GM12878 (cell line): ENCODE data around the gene CUTA. TPM values are rescaled to one million over a fixed set of nuclear protein-coding genes. Genes with fewer than 3 reads are reported as not detected.

Experiments
- ATAC-seq: fragments of 200-7000 bp; cut with Tn5 transposase; 3 replicates; pipeline ENCODE4 v1.9.1; 2020; ENCODE audit warnings: mild to moderate bottlenecking, moderate library complexity
- BruUV-seq: library from RNA; stranded (reverse); fragments of 400-500 nt; replicated peaks from 2 replicates; lab custom pipeline; 2021; lab: Mats Ljungman, UMichigan
- CTCF ChIA-PET: fragments of 300-600 bp; sonication (Branson Sonifier 250); formaldehyde crosslinking; extraction: SDS; loops from one replicate; lab custom pipeline; 2021; ENCODE audit warnings: inconsistent platforms; lab: Yijun Ruan, JAX
- POLR2A ChIA-PET: fragments of 350-600 bp; formaldehyde crosslinking; extraction: SDS; loops from one replicate; lab custom pipeline; 2021; ENCODE audit warnings: inconsistent platforms; lab: Charles Lee
- RAD21 ChIA-PET: fragments of 300-600 bp; sonication (Branson Sonifier 250); formaldehyde crosslinking; loops from one replicate; lab custom pipeline; 2023; ENCODE audit warnings: antibody characterized with exemption; ENCODE audit not compliant: unreplicated experiment; lab: Charles Lee
- SMC1A ChIA-PET: fragments of 300-600 bp; sonication (Branson Sonifier 250); formaldehyde crosslinking; loops from one replicate; lab custom pipeline; 2023; ENCODE audit not compliant: unreplicated experiment, uncharacterized antibody; lab: Charles Lee
- DNase-seq: peaks from one replicate; pipeline ENCODE4 v3.0.0-alpha.2; 2011; ENCODE audit warnings: low read depth, low spot score
- FAIRE-seq: peaks from 3 replicates; lab custom pipeline; 2011; peaks lifted over from hg19 to GRCh38; lab: Jason Lieb, UNC
- H2AFZ ChIP-seq: 2 replicates; pipeline ENCODE4 v1.6.0; 2011; ENCODE audit warnings: low read depth, low read length, control low read depth; ENCODE audit not compliant: control insufficient read depth
- H3K27ac ChIP-seq: 2 replicates; pipeline ENCODE4 v1.5.1; 2011; ENCODE audit warnings: control low read depth; ENCODE audit not compliant: control insufficient read depth, insufficient read depth
- H3K27me3 ChIP-seq, 2 experiments: replicated peaks in 1 of 2; 2 replicates each; pipeline versions ENCODE4 v1.6.0 to v1.6.1; 2011; ENCODE audit warnings: low read length in 1 of 2; ENCODE audit not compliant: control insufficient read depth in 2 of 2, insufficient read depth in 2 of 2
- H3K36me3 ChIP-seq, 2 experiments: 2 replicates each; pipeline ENCODE4 v1.5.1; 2011; ENCODE audit warnings: low read length in 1 of 2; ENCODE audit not compliant: control insufficient read depth in 2 of 2, insufficient read depth in 2 of 2
- H3K4me1 ChIP-seq: 2 replicates; pipeline ENCODE4 v1.6.1; 2011; ENCODE audit warnings: mild to moderate bottlenecking, low read length, moderate library complexity, mixed read lengths; ENCODE audit not compliant: control insufficient read depth, insufficient read depth
- H3K4me2 ChIP-seq: 2 replicates; pipeline ENCODE4 v1.6.0; 2011; ENCODE audit warnings: control low read depth; ENCODE audit not compliant: control insufficient read depth, insufficient read depth
- H3K4me3 ChIP-seq: fragments of 200-600 bp; sonication (generic); 2 replicates; pipeline ENCODE4 v1.5.1; 2016
- H3K79me2 ChIP-seq: 2 replicates; pipeline ENCODE4 v1.6.0; 2011; ENCODE audit warnings: low read length; ENCODE audit not compliant: control insufficient read depth, insufficient read depth
- H3K9ac ChIP-seq: 2 replicates; pipeline ENCODE4 v1.8.0; 2011; ENCODE audit warnings: low read length, control low read depth, mixed read lengths; ENCODE audit not compliant: control insufficient read depth, insufficient read depth
- H3K9me3 ChIP-seq: replicated peaks from 3 replicates; pipeline ENCODE4 v1.5.1; 2011; ENCODE audit warnings: mild to moderate bottlenecking, low read length; ENCODE audit not compliant: control insufficient read depth, insufficient read depth
- H4K20me1 ChIP-seq: 2 replicates; pipeline ENCODE4 v1.6.0; 2011; ENCODE audit not compliant: control insufficient read depth, insufficient read depth
- E2F8 ChIP-seq: fragments of 450-650 bp; IDR thresholded peaks from 2 replicates; pipeline ENCODE4 v1.6.1; 2018; ENCODE audit warnings: mild to moderate bottlenecking, low read depth, moderate library complexity; ENCODE audit not compliant: partially characterized antibody
- EED ChIP-seq: sonication (generic); IDR thresholded peaks from 2 replicates; pipeline ENCODE4 v1.6.1; 2016; ENCODE audit warnings: antibody characterized with exemption, low read depth
- MEF2A ChIP-seq: IDR thresholded peaks from 2 replicates; pipeline ENCODE4 v1.6.1; 2011; ENCODE audit warnings: low read depth, mild to moderate bottlenecking, low read length, moderate library complexity; ENCODE audit not compliant: insufficient read depth
- MLLT1 ChIP-seq: fragments of 450-650 bp; IDR thresholded peaks from 2 replicates; pipeline ENCODE4 v1.6.1; 2016; ENCODE audit warnings: mild to moderate bottlenecking
- NKRF ChIP-seq: fragments of 450-650 bp; conservative IDR thresholded peaks from 2 replicates; pipeline ENCODE4 v1.6.1; 2017; ENCODE audit warnings: mild to moderate bottlenecking, moderate library complexity
- POU2F2 ChIP-seq: IDR thresholded peaks from 3 replicates; pipeline ENCODE4 v1.6.1; 2011; ENCODE audit warnings: low read depth, mild to moderate bottlenecking, low read length, borderline replicate concordance
- RAD21 ChIP-seq: IDR thresholded peaks from 2 replicates; pipeline ENCODE4 v1.6.1; 2011; ENCODE audit warnings: mild to moderate bottlenecking, low read depth, low read length, moderate library complexity; ENCODE audit not compliant: insufficient read depth
- RELB ChIP-seq: fragments of 450-650 bp; IDR thresholded peaks from 2 replicates; pipeline ENCODE4 v1.6.1; 2017; ENCODE audit warnings: low read depth, mild to moderate bottlenecking, moderate library complexity
- RFX5 ChIP-seq: IDR thresholded peaks from 2 replicates; pipeline ENCODE4 v1.6.1; 2011; ENCODE audit warnings: low read depth, low read length, improper control_type of control experiment
- RUNX3 ChIP-seq: IDR thresholded peaks from 2 replicates; pipeline ENCODE4 v1.6.1; 2012; ENCODE audit warnings: low read length, inconsistent platforms
- SMAD5 ChIP-seq: IDR thresholded peaks from 2 replicates; pipeline ENCODE4 v1.6.1; 2016; ENCODE audit warnings: antibody characterized with exemption, low read depth
- TCF7 ChIP-seq: IDR thresholded peaks from 2 replicates; pipeline ENCODE4 v1.6.1; 2014; ENCODE audit warnings: antibody characterized with exemption, borderline replicate concordance
- WGBS: methylation state at CpG from one replicate; pipeline ENCODE4 v1.1.6; 2016; ENCODE audit warnings: low lambda C conversion rate; ENCODE audit not compliant: insufficient replicate concordance, insufficient coverage; ENCODE audit errors: missing lambda C conversion rate; 5-methylcytosine and 5-hydroxymethylcytosine counted together
- in situ Hi-C: fragments of 300-500 bp; cut with MboI; formaldehyde crosslinking; loops from 9 replicates; pipeline ENCODE4 v1.14.3; 2018; ENCODE audit warnings: mixed read lengths
- intact Hi-C: fragments of 100-400 bp; cut with micrococcal nuclease; formaldehyde crosslinking; loops from one replicate; pipeline ENCODE4 v1.14.2; 2022; ENCODE audit not compliant: unreplicated experiment
- polyA plus RNA-seq, 11 experiments: library from polyadenylated mRNA; depleted of rRNA in 4 of 11; unstranded in 6 of 11; stranded (reverse) in 5 of 11; fragments of >200 nt; fragmentation: Nextera tagmentation in 4 of 11; fragmentation: Illumina TruSeq in 1 of 11; extraction: Ambion mirVana in 4 of 11; extraction: Trizol in 1 of 11; gene quantifications; 1 replicate in 1 of 11; 2 replicates in 10 of 11; pipeline versions ENCODE4 v1.2.1 to v1.2.3, GENCODE V29; 2011 to 2016; ENCODE audit warnings: inconsistent platforms in 2 of 11, missing spikeins in 2 of 11, low read depth in 1 of 11
- total RNA-seq, 4 experiments: library from RNA; depleted of rRNA in 3 of 4; stranded (reverse); fragments of >200 nt in 3 of 4; fragmentation: Illumina TruSeq in 1 of 4; extraction: Trizol in 1 of 4; gene quantifications; 2 replicates each; pipeline versions ENCODE4 v1.2.1 to v1.2.3, GENCODE V29; 2013 to 2021

Gene CUTA
- total and polyA plus RNA-seq, 10 of the 15 experiments (the other 5 are each of a cell fraction or from before 2014, with no cell fraction given), result 102 to 293 (median 189) TPM

GRCh38 chr6:33425668-33426577, 8.0 kb upstream of the CUTA start:
- Histone ChIP-seq H3K4me1 (peaks cover 36% of the 10 kb centered on the region), H3K27me3 (no peaks in the 10 kb centered on the region; a peak in 2 of 4 replicates), H3K79me2 (peaks cover 1% of the 10 kb centered on the region; the same call in 1 of the 2 replicates), H3K4me2 (peak overlapping the region; percentile 77), H3K9me3 (no peaks in the 10 kb centered on the region), H3K36me3 (no peaks in the 10 kb centered on the region), H3K27ac (peak overlapping the region; percentile 86), H3K9ac (peak overlapping the region; percentile 87), H2AFZ (peak overlapping the region; percentile 87), H4K20me1 (no peaks in the 10 kb centered on the region), H3K4me3 (peak overlapping the region; percentile 66)
- WGBS, result 3% methylated on average over 34 of the region's 43 CpGs
- no TSS peak for BruUV-seq
- RAD21 ChIA-PET, result interaction anchor here (1.0 to 2.3 kb wide), 13 partner anchors 10 to 208 kb away, joined by 3 to 11 read pairs (median 5); partner anchors contain the start of genes B3GALT4, BAK1, KIFC1 and PFDN6
- in situ Hi-C loops (no loop called here), intact Hi-C loops (loop anchor here (2.0 kb wide), 1 partner anchor 35 kb away; the partner anchor contains the start of gene KIFC1)
- DNase-seq (no peak), ATAC-seq (peak; percentile 77), FAIRE-seq (peak; percentile 72)
- SMC1A ChIA-PET, result interaction anchor here (0.6 to 1.5 kb wide), 8 partner anchors 9 to 122 kb away, joined by 3 to 6 read pairs (median 3); no protein-coding TSS in a partner anchor
- CTCF ChIA-PET, result interaction anchor here (0.6 to 2.4 kb wide), 16 partner anchors 9 to 275 kb away, joined by 3 to 25 read pairs (median 4); partner anchors contain the start of genes B3GALT4, CUTA, RGL2 and RPS18
- POLR2A ChIA-PET, result interaction anchor here (0.5 to 2.4 kb wide), 13 partner anchors 9 to 864 kb away, joined by 3 to 14 read pairs (median 5); partner anchors contain the start of genes CUTA, ZBTB22 and ZBTB9
- TF ChIP-seq RELB (0 out of 2 replicates have a peak, but pooled peaks have one; percentile 5), MEF2A (no peak), RUNX3 (no peak), POU2F2 (0 out of 3 replicates have a peak, but pooled peaks have one; percentile 41), SMAD5 (no peak), RFX5 (no peak), E2F8 (no peak), MLLT1 (no peak), TCF7 (no peak), NKRF (peak; percentile 38; the same call in 1 of the 2 replicates), RAD21 (peak; percentile 54), EED (peak; percentile 26; the same call in 1 of the 2 replicates)
